Activated CD4-positive, CD25-positive, alpha-beta regulatory T cell treated with anti-CD3 and anti-CD28 coated beads, Interleukin-2, amount 50 U/mL, for 16 hours (primary cell): ENCODE results near the gene VAV1.

ENCODE experiments used
- DNase-seq: peaks from one replicate; pipeline ENCODE4 v3.0.0-alpha.2; 2020; ENCODE audit warnings: low read depth, low spot score

The VAV1 gene, protein sequence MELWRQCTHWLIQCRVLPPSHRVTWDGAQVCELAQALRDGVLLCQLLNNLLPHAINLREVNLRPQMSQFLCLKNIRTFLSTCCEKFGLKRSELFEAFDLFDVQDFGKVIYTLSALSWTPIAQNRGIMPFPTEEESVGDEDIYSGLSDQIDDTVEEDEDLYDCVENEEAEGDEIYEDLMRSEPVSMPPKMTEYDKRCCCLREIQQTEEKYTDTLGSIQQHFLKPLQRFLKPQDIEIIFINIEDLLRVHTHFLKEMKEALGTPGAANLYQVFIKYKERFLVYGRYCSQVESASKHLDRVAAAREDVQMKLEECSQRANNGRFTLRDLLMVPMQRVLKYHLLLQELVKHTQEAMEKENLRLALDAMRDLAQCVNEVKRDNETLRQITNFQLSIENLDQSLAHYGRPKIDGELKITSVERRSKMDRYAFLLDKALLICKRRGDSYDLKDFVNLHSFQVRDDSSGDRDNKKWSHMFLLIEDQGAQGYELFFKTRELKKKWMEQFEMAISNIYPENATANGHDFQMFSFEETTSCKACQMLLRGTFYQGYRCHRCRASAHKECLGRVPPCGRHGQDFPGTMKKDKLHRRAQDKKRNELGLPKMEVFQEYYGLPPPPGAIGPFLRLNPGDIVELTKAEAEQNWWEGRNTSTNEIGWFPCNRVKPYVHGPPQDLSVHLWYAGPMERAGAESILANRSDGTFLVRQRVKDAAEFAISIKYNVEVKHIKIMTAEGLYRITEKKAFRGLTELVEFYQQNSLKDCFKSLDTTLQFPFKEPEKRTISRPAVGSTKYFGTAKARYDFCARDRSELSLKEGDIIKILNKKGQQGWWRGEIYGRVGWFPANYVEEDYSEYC

DNA sequence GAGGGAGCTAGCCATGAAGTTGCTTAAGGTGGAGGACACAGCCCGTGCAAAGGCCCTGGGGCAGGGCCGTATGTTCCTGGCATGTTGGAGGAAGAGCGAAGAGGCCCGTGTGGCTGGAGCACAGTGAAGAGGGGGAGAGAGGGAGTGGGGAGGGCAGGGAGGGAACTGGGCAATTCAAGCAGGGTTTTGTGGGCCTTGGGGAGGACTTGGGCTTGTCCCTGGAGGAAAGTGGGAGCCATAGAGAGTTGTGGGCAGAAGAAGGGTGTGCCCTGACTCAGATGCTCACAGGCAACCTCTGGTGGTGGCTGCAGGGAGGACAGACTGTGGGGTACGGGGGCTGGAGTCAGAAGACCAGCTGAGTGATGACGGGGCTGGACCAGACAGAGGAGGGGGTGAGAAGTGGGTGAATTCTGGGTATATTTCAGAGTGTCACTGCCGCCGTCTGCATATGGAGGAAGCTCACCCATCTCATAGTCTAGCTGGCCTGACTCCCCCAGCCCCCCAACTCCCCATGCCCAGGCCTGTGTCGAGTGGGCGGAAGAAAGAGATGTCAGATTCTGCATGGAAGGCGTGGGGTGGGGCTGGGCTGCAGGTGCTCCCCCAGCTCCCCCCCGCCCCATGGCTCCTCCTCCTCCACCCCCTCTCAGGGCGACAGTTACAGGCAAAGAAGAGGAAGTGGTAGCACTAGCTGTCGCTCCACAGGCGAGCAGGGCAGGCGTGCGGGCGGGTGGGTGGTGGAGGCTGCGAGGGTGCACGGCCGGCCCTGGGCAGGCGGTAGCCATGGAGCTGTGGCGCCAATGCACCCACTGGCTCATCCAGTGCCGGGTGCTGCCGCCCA is at the start of gene VAV1:
Gene VAV1, plus strand, starts transcription at position 681 of the 838 bp plus-strand sequence. Its CDS starts 100 bp downstream, at position 781.
- peak; percentile 67 for DNase-seq

DNA sequence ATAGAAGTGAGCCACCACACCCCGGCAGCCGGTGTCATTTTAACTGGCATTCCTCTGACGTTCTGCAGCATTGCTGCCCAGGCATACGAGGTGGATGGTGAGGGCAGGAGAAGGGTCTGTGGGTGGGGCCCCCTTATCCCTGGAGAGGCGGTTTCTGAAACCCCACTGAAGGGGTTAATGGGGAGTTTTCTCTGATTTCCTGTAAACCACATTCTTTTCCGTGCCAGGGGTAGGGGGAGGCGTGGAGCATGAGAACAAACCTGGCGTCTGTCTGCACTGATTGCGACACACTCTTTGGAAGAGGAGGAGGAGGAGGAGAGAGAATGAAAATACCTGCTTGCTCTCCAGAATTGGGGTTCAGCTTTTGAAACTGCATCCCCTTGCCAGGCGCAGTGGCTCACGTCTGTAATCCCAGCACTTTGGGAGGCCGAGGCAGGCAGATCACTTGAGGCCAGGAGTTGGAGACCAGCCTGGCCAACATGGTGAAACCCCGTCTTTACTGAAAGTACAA is 49.3 kb upstream of the VAV1 start:
- DNase-seq: no peak

DNA sequence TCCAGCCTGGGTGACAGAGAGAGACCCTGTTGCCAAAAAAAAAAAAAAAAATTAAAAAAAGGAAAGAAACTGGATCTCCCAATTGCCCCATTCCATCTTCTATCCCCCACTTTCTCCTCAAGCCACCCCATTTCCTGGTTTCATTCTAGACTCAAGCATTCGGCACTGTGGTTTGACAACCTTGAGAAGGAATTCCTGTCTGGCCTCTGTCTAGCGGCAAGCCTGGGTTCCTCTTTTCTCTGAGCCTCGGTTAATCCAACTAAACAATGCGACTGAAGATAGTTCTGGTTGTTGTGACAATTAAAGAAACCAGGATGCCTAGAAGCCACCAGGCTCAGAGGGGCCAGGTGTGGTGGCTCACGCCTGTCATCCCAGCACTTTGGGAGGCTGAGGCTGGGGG is 48.8 kb upstream of the VAV1 start:
- no peak for DNase-seq

DNA sequence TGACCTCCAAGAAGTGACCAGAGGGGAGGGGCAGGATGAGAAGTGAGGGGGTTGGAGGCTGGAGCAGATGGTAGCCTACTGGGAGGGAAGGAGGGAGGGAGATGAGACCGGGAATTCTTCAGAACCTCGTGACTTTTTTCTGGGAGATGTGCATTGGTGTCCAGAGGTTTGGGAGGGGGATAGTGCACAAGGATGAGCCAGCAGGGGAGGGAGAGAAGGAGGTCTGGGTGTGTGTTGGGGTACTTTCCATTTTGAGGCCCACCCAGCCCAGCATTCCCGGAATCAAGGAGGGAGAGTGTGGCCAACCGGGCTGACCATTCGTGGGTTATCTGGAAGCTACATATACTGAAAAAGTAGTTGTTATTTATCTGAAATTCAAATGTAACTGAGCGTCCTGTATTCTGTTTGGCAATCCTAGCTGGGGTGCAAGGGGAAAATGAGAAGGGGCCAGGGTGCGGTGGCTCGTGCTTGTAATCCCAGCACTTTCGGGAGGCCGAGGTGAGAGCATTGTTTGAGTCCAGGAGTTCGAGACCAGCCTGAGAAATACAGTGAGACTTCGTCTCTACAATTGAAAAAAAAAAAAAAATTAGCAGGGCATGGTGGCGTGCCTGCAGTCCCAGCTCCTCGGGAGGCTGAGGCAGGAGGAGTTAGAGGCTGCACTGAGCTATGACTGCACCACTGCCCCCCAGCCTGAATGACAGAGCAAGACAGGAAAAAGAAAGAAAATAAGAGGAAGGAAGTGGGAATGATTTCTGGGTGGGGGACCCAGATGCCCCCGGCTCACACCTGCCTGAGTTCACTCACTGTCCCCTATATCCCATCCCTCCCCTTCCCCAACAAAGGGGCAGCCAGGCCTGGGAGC is 47.6 kb upstream of the VAV1 start:
- DNase-seq: no peak

DNA sequence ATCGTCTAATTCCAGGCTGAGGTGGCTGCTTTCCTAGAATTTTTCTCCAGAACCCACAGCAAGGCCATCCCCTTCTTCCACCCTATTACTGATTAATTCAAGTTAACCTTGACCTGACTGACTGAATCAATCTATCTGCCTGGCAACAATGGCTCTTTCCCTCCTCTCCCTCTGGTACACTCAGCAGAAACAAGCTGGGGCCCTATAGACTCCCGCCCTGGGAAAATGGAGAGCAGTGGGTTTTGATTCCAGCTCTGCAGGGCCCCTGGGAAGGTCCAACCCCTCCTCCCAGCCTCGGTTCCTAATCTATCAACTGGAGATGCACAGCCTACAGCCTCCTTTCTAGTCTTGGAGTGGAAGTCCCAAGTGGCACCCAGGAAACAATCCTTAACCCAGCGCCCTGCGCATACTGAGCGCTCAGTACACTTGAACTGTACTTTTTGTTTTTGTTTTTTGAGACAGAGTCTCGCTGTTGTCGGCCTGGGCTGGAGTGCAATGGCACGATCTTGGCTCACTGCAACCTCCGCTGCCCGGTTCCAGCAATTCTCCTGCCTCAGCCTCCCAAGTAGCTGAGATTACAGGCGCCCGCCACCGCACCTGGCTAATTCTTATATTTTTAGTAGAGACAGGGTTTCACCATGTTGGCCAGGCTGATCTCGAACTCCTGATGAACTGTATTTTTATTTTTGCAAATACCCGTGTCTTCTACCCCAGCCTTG is 46.8 kb upstream of the VAV1 start:
- no peak for DNase-seq

DNA sequence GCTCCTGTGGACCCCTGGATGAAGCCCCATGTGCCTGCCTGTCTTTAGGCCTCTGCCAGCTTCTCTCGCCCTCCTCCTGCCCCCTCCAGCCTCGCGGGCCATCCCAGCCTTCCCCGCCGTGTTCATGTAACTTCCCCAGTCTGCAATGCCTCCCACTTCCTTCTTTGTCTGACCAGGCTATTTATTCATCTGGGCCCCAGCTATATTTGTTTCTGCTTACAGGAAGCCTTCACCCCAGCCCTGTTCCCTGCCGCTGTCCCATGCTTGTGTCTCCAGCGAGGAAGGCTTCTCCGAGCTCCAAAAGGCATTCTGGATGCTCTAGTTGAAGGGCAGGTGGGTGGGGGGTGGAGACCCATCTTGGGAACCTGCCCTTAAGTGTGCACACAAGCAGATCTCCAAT is 44.2 kb upstream of the VAV1 start:
- DNase-seq: no peak

DNA sequence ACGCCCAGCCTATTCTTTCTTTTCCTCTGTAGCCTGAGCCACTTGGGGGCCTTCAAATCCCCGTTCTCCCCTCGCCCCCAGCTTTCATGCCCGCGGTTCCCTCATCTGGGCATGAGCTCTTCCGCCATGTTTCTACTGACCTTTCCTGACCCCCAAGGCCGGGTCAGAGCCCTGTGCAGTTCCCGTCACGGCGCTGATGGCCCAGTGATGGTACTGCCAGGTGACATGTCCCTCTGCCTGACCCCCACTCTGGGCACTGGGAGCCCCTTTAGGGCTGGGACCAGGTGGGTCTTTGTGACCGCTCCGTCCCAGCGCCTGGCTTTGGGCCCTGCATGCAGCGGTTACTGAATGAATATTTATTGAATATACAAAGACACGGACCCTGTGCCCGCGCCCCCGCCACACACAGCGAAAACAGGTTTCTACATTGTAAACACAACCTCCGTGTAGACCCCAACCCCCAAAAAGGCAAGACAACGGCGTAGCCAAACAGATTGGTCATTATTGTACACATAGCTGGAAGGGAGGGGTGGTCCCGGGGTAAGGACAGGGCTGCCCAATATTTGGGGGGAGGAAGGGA is 42.8 kb upstream of the VAV1 start:
- DNase-seq: no peak

DNA sequence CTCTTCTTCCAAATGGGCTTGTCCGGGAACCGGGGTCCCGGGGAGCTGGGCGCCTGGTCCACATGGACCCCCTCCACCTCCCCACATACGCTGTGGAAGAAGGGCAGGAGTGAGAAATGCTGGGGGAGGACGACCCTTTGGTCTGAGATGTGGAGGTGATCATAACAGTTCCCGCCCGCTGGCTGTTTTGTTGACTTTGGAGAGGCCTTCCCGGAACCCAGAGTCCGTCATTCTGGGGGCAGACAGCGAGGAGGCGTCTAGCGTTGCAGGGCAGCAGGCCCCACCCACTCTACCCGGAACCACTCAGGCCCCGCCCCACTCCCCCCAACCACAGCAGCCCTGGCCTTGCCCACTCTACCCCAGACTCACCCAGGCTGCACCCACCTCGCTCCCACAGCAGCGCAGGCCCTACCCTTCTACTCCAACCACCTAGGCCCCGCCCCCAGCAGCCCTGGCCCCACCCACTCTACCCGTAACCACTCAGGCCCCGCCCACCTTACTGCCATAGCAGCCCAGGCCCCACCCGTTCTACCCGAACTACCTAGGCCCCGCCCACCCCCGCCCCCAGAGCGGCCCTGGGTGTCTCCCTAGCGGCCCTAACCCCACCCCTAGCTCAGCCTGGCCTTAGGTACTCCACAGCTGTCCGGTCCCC is 42.2 kb upstream of the VAV1 start:
- DNase-seq: no peak

DNA sequence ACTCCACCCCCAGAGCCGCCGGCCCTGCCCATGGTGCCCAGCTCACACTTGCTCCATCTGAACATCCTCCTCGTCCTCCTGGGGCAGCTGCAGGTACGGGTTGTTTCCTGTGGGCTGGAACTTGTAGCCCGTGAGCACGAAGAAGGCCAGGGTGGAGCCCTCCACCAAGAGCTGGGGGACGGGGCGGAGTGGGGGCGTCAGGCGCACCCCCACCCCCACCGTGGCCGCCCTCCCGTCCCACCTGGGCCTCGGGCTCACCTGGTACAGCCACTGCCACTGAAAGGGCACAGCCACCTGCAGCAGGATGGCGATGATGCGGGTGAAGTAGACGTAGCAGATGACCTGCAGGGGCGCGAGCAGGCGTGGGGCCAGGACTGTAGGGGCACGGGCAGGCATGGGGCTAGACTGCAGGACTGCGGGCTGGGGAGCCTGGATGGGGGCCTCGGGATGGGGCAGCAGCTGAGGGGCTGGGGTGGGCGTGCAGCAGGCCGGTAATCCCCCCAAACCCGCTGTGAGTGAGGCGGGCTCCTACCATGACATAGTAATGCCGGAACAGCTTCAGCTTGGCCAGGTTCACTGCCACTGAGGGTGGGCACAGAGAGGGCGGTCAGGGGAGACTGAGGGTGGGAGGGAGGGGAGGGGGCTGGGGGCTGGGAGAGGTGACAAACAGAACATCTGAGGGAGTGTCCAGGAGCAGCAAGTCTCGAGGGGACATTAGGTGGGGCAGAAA is 41.4 kb upstream of the VAV1 start:
- DNase-seq: no peak

DNA sequence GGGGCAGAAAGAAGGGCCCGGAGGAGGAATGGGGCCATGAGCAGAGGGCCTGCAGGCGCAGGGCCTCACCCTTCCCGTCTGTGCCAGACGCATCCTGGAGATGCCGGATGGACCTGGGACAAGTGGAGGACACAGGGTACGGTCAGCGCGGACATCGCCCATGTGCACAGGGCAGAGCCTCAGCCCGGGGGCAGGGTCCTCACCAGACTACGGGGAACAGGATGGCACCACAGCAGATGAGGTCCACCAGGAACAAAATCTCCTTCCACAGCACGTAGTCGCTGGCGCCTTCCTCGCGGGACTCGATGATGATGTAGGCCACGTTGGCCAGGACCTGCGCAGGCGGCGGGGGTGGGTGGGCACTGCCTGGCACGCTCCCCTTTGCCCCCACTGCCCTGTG is 40.7 kb upstream of the VAV1 start:
- no peak for DNase-seq

DNA sequence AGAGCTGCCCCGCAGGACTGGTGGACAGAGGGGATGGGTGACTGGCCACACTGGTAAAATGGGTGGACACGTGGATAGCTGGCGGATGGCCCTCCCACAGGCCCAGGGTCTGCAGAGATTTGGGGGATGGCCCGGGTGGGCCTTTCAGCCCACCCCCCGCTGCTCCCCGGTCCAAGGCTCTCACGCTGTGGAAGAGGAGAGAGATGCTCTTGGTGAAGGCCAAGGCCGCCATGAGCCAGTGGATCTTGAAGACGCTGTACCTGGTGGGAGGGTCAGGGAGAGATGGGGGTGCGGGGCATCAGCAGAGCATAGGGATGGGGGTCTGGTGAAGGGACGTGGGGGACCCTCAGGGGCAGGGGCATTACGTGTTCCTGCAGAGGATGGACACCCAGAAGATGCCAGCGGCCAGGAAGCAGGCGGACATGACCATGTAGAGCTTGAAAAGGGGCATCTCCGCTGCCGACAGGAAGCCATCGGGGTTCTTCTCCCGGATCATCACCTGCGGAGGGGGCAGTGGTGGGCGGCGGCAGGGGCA is 39.6 kb upstream of the VAV1 start:
- DNase-seq: no peak

DNA sequence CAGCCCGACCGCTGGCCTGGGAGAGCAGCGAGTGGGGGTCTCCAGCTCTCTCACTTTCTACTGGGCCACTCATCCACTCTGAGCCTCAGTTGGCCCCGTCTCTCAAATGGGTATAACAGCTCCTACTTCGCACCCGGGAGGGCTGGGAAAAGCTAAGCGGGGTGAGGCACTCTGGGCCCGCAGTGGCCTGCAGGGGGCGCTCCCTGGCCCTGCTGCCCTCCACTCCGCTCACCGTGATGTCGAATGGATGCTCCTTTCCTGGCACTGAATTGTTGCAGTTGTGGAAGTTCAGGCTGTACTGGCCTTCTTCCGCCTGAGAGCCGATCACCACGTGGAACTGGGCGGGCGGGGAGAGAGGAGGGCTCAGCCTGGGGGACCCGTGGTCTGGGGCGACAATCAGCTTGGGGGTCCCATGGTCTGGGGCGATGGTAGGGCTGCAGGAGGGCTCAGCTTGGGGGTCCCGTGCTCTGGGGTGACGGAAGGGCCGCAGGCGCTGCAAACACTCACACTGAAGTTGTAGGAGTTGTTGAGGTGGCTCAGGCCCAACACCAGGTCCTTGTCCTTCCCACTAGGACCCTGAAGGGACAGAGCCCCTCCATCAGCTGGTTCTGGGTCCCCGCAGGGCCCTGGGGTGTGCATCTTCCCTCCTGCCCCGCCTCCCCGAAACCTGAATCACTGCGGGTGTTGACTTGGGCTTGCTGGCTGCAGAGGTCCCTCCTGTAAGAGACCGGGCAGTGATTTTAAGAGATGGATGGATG is 39.0 kb upstream of the VAV1 start:
- no peak for DNase-seq

DNA sequence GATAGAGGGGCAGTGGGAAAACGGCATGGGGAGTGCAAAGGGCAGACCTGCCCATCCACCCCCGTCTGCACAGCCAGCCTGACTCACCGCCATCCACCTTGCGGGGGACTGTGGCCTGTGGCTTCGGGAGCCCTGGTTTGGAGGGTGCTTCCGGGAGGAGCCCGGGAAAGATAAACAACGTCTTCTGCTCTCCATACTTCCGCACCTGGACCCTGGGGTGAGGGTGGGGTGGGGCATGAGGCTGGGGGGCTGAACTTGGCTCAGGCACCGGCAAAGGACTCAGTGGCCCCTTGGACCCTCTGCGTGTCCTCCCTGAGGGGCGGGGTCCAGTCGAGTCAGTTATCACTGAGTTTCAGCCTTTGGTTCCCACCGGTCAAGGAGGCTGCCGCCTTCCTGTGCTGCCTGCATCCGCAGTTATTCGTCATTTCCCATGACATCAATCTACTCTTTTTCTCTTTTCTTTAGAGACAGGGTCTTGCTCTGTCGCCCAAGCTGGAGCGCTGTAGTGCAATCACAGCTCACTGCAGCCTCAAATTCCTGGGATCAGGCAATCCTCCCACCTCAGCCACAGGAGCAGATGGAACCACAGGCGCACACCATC is 38.3 kb upstream of the VAV1 start:
- no peak for DNase-seq

DNA sequence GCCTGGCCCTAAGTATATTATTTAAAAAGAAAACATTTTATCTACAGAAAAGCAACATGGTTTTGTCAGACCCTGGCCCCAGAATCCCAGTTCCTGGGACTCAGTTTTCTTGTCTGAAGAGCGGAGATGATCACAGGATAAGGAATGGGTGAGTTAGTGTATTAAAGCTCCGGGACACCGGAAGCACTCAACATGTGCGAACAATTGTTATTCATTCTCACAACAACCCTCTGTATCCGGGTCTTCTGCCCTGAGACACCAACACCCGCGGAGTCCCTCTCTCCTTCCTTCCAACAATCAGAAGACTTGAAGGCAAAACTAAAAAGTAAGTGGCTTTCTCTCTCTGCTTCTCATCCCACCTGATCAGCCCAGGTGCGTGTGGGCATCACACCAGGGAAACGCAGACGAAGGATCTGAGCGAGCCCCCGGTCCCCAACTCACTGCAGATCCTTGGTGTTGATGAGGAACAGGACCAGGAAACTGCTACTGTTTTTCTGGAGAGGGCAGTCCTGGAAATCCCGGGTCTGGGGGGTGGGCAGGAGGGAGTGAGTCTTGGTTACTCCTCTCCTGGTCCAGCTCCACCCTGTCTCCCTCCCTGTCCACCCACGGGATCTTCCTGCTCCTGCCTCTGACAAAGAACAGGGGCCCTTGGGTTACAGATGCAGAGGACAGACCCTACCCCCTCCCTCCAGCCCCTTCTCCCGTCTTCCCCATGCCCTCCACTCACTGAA is 37.2 kb upstream of the VAV1 start:
- no peak for DNase-seq

DNA sequence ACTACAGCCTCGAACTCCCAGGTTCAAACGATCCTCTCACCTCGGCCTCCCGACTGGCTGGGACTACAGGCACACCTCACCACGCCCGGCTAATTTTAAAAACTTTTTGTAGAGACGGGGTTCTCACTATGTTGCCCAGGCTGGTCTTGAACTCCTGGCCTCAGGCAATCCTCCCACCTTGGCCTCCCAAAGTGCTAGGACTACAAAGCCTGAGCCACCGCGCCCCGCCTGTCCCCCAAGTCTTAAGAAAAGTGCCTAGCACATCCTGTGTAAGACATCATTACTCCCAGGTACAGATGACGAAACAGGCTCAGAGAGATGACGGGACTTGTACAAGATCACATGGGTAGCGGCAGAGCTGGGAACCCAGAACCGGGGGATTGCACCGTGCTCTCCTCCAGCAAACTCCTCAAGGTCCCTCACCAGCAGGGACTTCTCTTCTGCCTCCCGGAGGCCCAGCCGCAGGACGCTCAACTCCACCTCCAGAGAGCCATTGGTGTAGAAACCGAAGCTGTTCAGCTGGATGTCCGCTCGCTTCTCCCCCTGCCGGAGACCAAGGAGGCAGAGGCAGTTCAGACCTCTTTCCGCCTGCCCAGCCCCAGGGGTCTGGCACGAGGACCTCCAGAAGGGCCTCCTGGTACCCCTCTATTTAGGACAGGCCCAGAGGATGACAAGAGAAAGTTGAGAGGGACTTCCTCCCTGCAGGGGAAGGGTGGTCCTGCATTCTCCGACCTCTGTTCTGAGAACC is 36.2 kb upstream of the VAV1 start:
- peak; percentile 47 for DNase-seq

DNA sequence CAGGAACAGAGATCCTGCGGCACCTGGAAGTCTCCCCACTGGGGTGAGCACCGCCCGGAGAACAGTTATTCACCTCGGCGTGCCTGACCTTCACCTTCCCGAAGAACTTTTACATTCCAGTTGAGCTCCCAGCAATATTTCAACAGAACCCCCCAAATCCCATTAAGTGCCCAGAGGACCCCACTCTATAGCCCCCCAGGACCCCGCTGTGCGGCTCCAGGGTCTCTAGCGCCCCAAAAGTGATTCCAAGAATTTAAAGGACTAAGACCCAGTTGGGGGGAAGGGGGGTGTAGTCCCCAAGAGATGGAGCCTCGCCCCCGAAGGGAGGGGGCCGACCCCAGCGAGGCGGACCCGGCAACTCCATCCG is 35.6 kb upstream of the VAV1 start:
- no peak for DNase-seq
